GM23338 (cell line): ENCODE data around the gene TBCC. TPM values are rescaled to one million over a fixed set of nuclear protein-coding genes. Genes with fewer than 3 reads are reported as not detected.

ENCODE experiments used
- ATAC-seq: fragments of 200-7000 bp; cut with Tn5 transposase; 3 replicates; pipeline ENCODE4 v1.9.1; 2020
- DNase-seq: peaks from one replicate; pipeline ENCODE4 v3.0.0-alpha.2; 2015; ENCODE audit warnings: low spot score
- H2AFZ ChIP-seq: fragments of 200-600 bp; sonication (generic); 2 replicates; pipeline ENCODE4 v1.8.0; 2016; ENCODE audit warnings: antibody characterized with exemption, mild to moderate bottlenecking, moderate library complexity
- H3F3A ChIP-seq: fragments of 200-600 bp; sonication (generic); replicated peaks from 2 replicates; pipeline ENCODE4 v1.8.0; 2017; ENCODE audit warnings: antibody characterized with exemption, mixed run types, low read depth
- H3K27ac ChIP-seq: fragments of 200-600 bp; sonication (generic); 2 replicates; pipeline ENCODE4 v1.6.1; 2016; ENCODE audit warnings: low read depth
- H3K27me3 ChIP-seq: fragments of 200-600 bp; sonication (generic); 2 replicates; pipeline ENCODE4 v1.8.0; 2016; ENCODE audit warnings: mild to moderate bottlenecking, mixed run types, moderate library complexity; ENCODE audit not compliant: insufficient read depth
- H3K36me3 ChIP-seq: fragments of 200-600 bp; sonication (generic); 2 replicates; pipeline ENCODE4 v1.8.0; 2016; ENCODE audit warnings: mild to moderate bottlenecking; ENCODE audit not compliant: insufficient read depth
- H3K4me1 ChIP-seq: fragments of 200-600 bp; sonication (generic); 2 replicates; pipeline ENCODE4 v1.8.0; 2016; ENCODE audit warnings: mild to moderate bottlenecking, moderate library complexity; ENCODE audit not compliant: insufficient read depth
- H3K4me2 ChIP-seq: fragments of 200-600 bp; sonication (generic); 2 replicates; pipeline ENCODE4 v1.7.1; 2017; ENCODE audit warnings: mixed run types
- H3K4me3 ChIP-seq: fragments of 200-600 bp; sonication (generic); 2 replicates; pipeline ENCODE4 v1.6.1; 2016; ENCODE audit warnings: mixed run types
- H3K79me2 ChIP-seq: fragments of 200-600 bp; sonication (generic); replicated peaks from 2 replicates; pipeline ENCODE4 v1.8.0; 2017; ENCODE audit warnings: mild to moderate bottlenecking; ENCODE audit not compliant: insufficient read depth
- H3K9me2 ChIP-seq: fragments of 200-600 bp; sonication (generic); 2 replicates; pipeline ENCODE4 v1.8.0; 2017; ENCODE audit not compliant: insufficient read depth
- H4K20me1 ChIP-seq: fragments of 200-600 bp; sonication (generic); replicated peaks from 2 replicates; pipeline ENCODE4 v1.8.0; 2017; ENCODE audit warnings: mild to moderate bottlenecking; ENCODE audit not compliant: insufficient read depth
- H3K27ac Mint-ChIP-seq: 2 replicates; pipeline ENCODE4 v1.8.0; 2020; ENCODE audit warnings: inconsistent platforms, mild to moderate bottlenecking, moderate library complexity, mixed read lengths
- H3K27me3 Mint-ChIP-seq: 3 replicates; pipeline ENCODE4 v1.8.0; 2022; ENCODE audit warnings: low read depth, mild to moderate bottlenecking, moderate library complexity, mixed read lengths, inconsistent platforms; ENCODE audit not compliant: insufficient read depth, poor library complexity
- H3K36me3 Mint-ChIP-seq: 3 replicates; pipeline ENCODE4 v1.8.0; 2021; ENCODE audit warnings: low read depth, mild to moderate bottlenecking, inconsistent platforms, moderate library complexity, mixed read lengths
- H3K4me1 Mint-ChIP-seq: 3 replicates; pipeline ENCODE4 v1.8.0; 2020; ENCODE audit warnings: mild to moderate bottlenecking, inconsistent platforms, mixed read lengths
- H3K4me3 Mint-ChIP-seq: 3 replicates; pipeline ENCODE4 v1.8.0; 2021; ENCODE audit warnings: moderate library complexity, mild to moderate bottlenecking, inconsistent platforms, mixed read lengths
- H3K9me3 Mint-ChIP-seq: 3 replicates; pipeline ENCODE4 v1.8.0; 2020; ENCODE audit warnings: moderate library complexity, mild to moderate bottlenecking, inconsistent platforms, mixed read lengths
- CREB1 ChIP-seq: fragments of 250-450 bp; sonication (Bioruptor Pico); IDR thresholded peaks from 2 replicates; pipeline ENCODE4 v1.5.0; 2020; ENCODE audit warnings: low read depth, mild to moderate bottlenecking, moderate library complexity
- JUNB ChIP-seq: IDR thresholded peaks from one replicate; pipeline ENCODE4 v1.6.1; 2016; ENCODE audit warnings: antibody characterized with exemption; ENCODE audit not compliant: unreplicated experiment
- NANOG ChIP-seq: IDR thresholded peaks from 2 replicates; pipeline ENCODE4 v1.6.1; 2016; ENCODE audit warnings: antibody characterized with exemption, borderline replicate concordance
- POLR2AphosphoS5 ChIP-seq: IDR thresholded peaks from 2 replicates; pipeline ENCODE4 v1.6.1; 2016; ENCODE audit warnings: antibody characterized with exemption, low read depth
- STAT1 ChIP-seq: IDR thresholded peaks from one replicate; pipeline ENCODE4 v1.6.1; 2016; ENCODE audit warnings: antibody characterized with exemption; ENCODE audit not compliant: unreplicated experiment
- ZNF114 ChIP-seq: fragments of 250-450 bp; sonication (Bioruptor Pico); IDR thresholded peaks from 2 replicates; pipeline ENCODE4 v1.5.0; 2020; ENCODE audit warnings: mild to moderate bottlenecking, moderate library complexity
- ZNF331 ChIP-seq: fragments of 250-450 bp; sonication (Bioruptor Pico); IDR thresholded peaks from 2 replicates; pipeline ENCODE4 v1.5.0; 2020; ENCODE audit warnings: low read depth, mild to moderate bottlenecking, moderate library complexity
- ZNF462 ChIP-seq: fragments of 250-450 bp; sonication (Bioruptor Pico); IDR thresholded peaks from 2 replicates; pipeline ENCODE4 v1.5.0; 2020; ENCODE audit warnings: mild to moderate bottlenecking, moderate library complexity
- polyA plus RNA-seq: library from polyadenylated mRNA; unstranded; fragments of >200 nt; fragmentation: Nextera tagmentation; extraction: Ambion mirVana; gene quantifications from 2 replicates; pipeline ENCODE4 v1.2.1, GENCODE V29; 2016
- total RNA-seq: library from RNA; depleted of rRNA; stranded (reverse); fragments of >200 nt; shearing (Covaris generic); gene quantifications from 2 replicates; pipeline ENCODE4 v1.2.3, GENCODE V29; 2014
- TF ChIP-seq, protein P1 (sequence below), 2 experiments: fragments of 200-600 bp in 1 of 2; sonication (generic) in 1 of 2; conservative IDR thresholded peaks; 2 replicates each; pipeline versions ENCODE4 v1.5.1 to v1.6.1; 2016 to 2017; ENCODE audit warnings: antibody characterized with exemption in 2 of 2, low read depth in 2 of 2, mild to moderate bottlenecking in 2 of 2, moderate library complexity in 1 of 2
- TF ChIP-seq, protein P2 (sequence below): IDR thresholded peaks from one replicate; pipeline ENCODE4 v1.6.1; 2018; ENCODE audit warnings: antibody characterized with exemption; ENCODE audit not compliant: unreplicated experiment

The TBCC gene
- total and polyA plus RNA-seq, 2 experiments from 2014 or later, result 45.0 to 48.3 TPM

GRCh38 chr6:42758756-42759430 is 13.0 kb upstream of the TBCC start:
- no peak overlapping the region; the same call in 2 of the 3 replicates for H3K4me3 Mint-ChIP-seq
- DNase-seq (no peak), ATAC-seq (no peak)
- H3K27ac ChIP-seq, result peak overlapping the region; percentile 57; the same call in 1 of the 2 replicates
- H3K27ac Mint-ChIP-seq, result no peak overlapping the region
- H3K4me1 Mint-ChIP-seq, result peaks cover 50% of the 10 kb centered on the region
- H3K9me3 Mint-ChIP-seq, result no peaks in the 10 kb centered on the region
- H3K9me2 ChIP-seq, result no peaks in the 10 kb centered on the region
- H3K27me3 Mint-ChIP-seq, result peaks cover 1% of the 10 kb centered on the region
- TF ChIP-seq STAT1, result no peak
- H4K20me1 ChIP-seq, result no peaks in the 10 kb centered on the region
- peaks cover 10% of the 10 kb centered on the region for H3F3A ChIP-seq
- peaks cover 43% of the 10 kb centered on the region for H3K4me1 ChIP-seq
- 0 out of 2 replicates have a peak, but pooled peaks cover 11% of the 10 kb centered on the region for H3K79me2 ChIP-seq
- H3K4me2 ChIP-seq, result no peak overlapping the region
- no peak overlapping the region for H2AFZ ChIP-seq
- no peaks in the 10 kb centered on the region for H3K36me3 ChIP-seq
- peaks cover 9% of the 10 kb centered on the region for H3K36me3 Mint-ChIP-seq
- H3K4me3 ChIP-seq, result no peak overlapping the region
- no peaks in the 10 kb centered on the region for H3K27me3 ChIP-seq

GRCh38 chr6:42756722-42757121 is 10.8 kb upstream of the TBCC start:
- H3K4me3 ChIP-seq, result peak overlapping the region; percentile 36
- H3K9me2 ChIP-seq, result no peaks in the 10 kb centered on the region
- H3K79me2 ChIP-seq, result peaks cover 17% of the 10 kb centered on the region
- H4K20me1 ChIP-seq, result no peaks in the 10 kb centered on the region
- Mint-ChIP-seq H3K27me3 (peaks cover 1% of the 10 kb centered on the region), H3K4me3 (peak overlapping the region; percentile 31), H3K9me3 (no peaks in the 10 kb centered on the region), H3K4me1 (peaks cover 49% of the 10 kb centered on the region), H3K36me3 (peaks cover 13% of the 10 kb centered on the region), H3K27ac (peak overlapping the region; percentile 74; the same call in 1 of the 2 replicates)
- no peaks in the 10 kb centered on the region for H3K27me3 ChIP-seq
- no peaks in the 10 kb centered on the region for H3K36me3 ChIP-seq
- peak; percentile 78 for ATAC-seq
- peaks cover 10% of the 10 kb centered on the region for H3F3A ChIP-seq
- TF ChIP-seq POLR2AphosphoS5 (no peak), CREB1 (CRISPR knock-in tag) (no peak), NANOG (no peak), ZNF462 (no peak), ZNF114 (CRISPR knock-in tag) (no peak), STAT1 (no peak), ZNF331 (CRISPR knock-in tag) (no peak), JUNB (no peak)
- TF ChIP-seq, protein P1, sequence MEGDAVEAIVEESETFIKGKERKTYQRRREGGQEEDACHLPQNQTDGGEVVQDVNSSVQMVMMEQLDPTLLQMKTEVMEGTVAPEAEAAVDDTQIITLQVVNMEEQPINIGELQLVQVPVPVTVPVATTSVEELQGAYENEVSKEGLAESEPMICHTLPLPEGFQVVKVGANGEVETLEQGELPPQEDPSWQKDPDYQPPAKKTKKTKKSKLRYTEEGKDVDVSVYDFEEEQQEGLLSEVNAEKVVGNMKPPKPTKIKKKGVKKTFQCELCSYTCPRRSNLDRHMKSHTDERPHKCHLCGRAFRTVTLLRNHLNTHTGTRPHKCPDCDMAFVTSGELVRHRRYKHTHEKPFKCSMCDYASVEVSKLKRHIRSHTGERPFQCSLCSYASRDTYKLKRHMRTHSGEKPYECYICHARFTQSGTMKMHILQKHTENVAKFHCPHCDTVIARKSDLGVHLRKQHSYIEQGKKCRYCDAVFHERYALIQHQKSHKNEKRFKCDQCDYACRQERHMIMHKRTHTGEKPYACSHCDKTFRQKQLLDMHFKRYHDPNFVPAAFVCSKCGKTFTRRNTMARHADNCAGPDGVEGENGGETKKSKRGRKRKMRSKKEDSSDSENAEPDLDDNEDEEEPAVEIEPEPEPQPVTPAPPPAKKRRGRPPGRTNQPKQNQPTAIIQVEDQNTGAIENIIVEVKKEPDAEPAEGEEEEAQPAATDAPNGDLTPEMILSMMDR (conservative IDR thresholded peaks at IDR 0.05; ENCODE audit: low read depth in 2 of 2), result no peak
- TF ChIP-seq, protein P2, sequence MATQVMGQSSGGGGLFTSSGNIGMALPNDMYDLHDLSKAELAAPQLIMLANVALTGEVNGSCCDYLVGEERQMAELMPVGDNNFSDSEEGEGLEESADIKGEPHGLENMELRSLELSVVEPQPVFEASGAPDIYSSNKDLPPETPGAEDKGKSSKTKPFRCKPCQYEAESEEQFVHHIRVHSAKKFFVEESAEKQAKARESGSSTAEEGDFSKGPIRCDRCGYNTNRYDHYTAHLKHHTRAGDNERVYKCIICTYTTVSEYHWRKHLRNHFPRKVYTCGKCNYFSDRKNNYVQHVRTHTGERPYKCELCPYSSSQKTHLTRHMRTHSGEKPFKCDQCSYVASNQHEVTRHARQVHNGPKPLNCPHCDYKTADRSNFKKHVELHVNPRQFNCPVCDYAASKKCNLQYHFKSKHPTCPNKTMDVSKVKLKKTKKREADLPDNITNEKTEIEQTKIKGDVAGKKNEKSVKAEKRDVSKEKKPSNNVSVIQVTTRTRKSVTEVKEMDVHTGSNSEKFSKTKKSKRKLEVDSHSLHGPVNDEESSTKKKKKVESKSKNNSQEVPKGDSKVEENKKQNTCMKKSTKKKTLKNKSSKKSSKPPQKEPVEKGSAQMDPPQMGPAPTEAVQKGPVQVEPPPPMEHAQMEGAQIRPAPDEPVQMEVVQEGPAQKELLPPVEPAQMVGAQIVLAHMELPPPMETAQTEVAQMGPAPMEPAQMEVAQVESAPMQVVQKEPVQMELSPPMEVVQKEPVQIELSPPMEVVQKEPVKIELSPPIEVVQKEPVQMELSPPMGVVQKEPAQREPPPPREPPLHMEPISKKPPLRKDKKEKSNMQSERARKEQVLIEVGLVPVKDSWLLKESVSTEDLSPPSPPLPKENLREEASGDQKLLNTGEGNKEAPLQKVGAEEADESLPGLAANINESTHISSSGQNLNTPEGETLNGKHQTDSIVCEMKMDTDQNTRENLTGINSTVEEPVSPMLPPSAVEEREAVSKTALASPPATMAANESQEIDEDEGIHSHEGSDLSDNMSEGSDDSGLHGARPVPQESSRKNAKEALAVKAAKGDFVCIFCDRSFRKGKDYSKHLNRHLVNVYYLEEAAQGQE, result no peak
- DNase-seq, result peak; percentile 69
- H3K4me2 ChIP-seq, result peak overlapping the region; percentile 70
- H3K27ac ChIP-seq, result peak overlapping the region; percentile 82
- peaks cover 37% of the 10 kb centered on the region for H3K4me1 ChIP-seq
- no peak overlapping the region; the same call in 1 of the 2 replicates for H2AFZ ChIP-seq
